Activated CD8-positive, alpha-beta memory T cell treated with anti-CD3 and anti-CD28 coated beads for 48 hours (primary cell): ENCODE data around the gene PHF23.

Experiments
- DNase-seq, 3 experiments: peaks; one replicate each; pipeline ENCODE4 v3.0.0-alpha.2; 2020; ENCODE audit warnings: low read depth in 2 of 3, low spot score in 2 of 3

Gene PHF23

GRCh38 chr17:7238420-7239090 lies 702 bp downstream of the PHF23 start:
- no peak for DNase-seq

GRCh38 chr17:7237761-7238419 lies 1.4 kb downstream of the PHF23 start:
- DNase-seq = peak; percentile 70 to 79 (median 70)

DNA sequence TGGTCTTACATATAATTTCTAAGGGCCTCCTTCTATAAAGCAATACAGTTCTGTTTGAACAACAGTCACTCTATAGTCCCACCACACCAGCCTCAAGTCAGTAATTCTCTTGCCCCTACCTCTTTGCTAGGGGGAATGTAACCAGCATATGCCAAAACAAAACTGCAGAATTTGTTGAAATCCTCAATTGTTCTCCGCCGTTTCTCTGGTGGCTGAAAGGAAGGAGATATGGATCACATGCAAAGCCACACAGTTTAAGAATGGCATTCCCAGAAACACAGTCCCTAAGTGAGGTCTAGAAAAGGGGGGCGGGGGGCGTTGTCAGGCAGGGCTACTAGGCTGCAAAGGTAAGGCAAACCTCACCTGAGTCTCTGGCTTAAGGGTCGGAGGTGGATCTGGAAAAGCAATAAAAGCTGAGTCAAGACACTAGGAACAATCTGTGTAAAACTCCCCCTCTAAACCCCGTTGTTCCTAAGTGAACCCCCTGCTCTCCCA lies 1.9 kb downstream of the PHF23 start:
- no peak for DNase-seq

DNA sequence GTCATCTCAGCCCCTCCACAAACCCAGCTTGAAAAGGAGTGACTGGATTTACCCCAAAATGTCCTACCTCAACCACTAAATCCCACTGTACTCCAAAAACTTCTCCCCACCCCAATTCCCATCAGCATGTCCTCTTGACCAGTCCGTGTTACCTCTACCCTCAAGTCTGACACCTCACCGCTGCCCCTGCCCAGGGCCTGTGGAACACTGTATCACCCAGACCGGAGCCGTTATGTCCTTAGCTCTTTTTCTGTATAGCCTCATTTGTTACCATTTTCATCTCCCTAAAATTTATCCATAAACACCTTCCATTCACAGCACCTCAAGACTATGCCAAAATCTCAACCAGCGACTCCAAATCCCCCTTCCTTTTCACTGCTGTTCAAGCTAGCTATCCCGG lies 2.4 kb downstream of the PHF23 start:
- DNase-seq = no peak

DNA sequence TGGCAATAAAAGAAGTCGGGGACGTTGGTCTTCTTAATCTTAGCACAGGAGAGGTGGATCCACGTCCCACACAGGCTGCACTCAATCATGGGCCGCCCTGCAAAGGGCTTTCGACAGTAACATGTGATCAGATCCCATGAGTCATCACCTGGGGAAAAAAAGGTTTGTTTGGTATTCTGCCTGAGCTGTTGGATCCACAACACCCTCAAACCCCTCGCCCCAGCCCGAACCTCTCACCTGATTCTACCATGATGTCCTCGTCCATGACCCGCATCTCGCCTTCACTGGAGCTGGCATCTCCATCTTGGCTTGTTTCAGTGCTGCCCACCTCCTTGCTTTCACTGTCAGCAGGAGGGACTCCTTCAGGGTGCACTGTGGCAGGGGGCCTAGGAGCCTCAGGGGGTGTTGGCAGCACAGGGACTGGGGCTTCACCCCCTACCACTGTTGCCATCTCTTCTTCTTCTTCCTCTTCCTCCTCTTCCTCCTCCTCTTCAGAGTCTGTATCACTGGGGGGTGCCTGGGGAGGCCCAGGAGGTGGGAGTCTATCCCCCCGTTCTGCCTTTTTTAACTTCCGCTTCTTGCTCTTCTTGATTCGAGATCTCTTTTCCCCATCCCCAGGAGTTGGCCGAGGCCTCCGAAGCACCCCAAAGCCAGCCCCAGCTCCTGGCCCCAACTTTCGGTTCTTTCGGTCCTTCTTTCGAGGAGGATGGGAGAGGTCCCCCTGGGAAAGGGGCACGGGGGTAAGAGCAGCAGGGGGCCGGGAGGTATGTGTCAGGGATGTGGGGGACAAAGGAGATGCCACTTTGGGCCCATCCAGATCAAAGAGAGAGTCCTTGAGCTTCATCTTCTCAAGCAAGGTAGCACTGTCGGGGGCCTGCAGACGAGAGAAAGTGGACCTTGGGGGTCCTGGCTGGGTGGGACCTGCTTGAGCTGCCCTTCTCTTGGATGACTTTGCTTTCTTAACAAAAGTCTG lies 3.3 kb downstream of the PHF23 start:
- DNase-seq = no peak

DNA sequence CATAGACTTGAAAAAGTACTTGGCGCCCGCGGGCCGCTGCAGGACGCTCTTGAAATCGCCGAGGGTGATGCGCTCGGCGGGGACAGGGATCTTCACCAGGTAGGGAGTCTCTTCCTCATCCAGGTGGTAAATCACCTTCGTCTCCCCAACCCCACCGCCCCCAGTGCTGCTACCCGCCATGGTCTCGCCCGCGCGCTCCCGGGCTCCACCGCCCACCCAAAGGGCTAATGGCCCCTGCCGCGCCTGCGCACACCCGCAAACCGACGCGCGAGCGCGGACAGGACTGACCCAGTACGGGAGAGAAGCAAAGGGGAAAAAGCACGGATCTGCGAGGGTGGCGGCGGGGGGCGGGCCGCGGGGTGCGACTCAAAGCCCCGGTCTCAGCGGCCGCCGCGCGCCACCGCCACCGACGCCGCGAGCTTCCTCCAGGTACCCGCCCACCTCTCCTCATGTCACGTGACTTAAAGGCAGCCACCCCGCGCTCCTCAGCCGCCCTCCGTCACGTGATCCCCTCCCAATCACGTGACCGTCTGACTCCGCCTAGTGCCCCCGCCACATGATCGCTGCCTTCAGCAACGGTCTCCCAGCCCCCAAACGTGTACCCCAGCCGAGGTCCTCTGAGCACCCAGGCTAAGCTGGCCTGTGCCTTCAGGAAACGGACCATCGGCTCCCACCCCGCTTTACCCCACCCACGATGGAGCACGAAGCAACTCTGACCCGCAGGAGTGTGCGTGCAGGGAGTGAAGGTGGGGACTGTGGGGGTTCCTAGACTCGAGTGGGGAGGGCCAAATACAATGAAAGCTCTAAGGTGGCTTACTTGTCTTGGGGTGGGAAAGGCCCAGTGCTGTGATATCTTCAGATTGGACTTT lies 4.9 kb downstream of the PHF23 start, which contains the start of gene DVL2:
Gene DVL2 (minus strand): TSS at position 435 of the 869 bp plus-strand sequence. CDS start 255 bp downstream, at position 180.
- peak; percentile 78 to 94 (median 84) for DNase-seq

DNA sequence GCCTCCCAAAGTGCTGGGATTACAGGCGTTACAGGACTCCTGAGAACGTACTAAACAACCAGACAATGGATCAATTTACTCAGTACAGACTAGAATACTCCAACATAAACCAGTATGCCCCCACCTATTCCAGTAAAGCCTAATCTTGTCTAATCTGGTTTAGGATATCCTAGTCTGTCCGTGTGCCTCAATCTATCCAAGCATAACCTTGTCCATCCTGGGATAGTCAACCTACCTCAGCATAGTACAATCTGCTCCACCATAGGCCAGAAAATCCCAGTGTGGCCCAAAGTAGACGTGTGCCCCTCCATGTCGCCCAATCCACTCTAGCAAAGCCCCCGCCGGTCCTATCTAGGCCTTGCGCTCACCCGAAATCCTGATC lies 5.6 kb downstream of the PHF23 start:
- no peak for DNase-seq

- DNase-seq = no peak
Observed at GRCh38 chr17:7232114-7232513, 7.1 kb downstream of the PHF23 start.

- DNase-seq = no peak
Observed at GRCh38 chr17:7229504-7229903, 9.8 kb downstream of the PHF23 start.

DNA sequence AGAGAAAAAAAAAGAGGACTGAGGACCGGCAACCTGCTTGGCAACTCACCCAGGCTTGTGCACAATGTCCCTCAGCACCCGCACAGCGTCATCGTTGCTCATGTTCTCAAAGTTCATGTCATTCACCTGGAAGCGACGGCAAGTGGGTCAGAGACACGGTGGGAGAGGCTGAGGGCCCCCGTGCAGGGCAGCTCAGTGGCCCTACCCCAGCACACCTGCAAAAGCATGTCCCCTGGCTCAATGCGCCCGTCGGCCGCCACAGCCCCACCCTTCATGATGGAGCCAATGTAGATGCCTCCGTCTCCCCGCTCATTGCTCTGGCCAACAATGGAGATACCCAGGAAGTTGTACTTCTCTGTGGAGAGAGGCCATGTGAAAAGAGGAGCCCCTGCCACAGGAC lies 10.3 kb downstream of the PHF23 start:
- DNase-seq = no peak

- no peak for DNase-seq
Observed at GRCh38 chr17:7226721-7227710, 12.2 kb downstream of the PHF23 start.

DNA sequence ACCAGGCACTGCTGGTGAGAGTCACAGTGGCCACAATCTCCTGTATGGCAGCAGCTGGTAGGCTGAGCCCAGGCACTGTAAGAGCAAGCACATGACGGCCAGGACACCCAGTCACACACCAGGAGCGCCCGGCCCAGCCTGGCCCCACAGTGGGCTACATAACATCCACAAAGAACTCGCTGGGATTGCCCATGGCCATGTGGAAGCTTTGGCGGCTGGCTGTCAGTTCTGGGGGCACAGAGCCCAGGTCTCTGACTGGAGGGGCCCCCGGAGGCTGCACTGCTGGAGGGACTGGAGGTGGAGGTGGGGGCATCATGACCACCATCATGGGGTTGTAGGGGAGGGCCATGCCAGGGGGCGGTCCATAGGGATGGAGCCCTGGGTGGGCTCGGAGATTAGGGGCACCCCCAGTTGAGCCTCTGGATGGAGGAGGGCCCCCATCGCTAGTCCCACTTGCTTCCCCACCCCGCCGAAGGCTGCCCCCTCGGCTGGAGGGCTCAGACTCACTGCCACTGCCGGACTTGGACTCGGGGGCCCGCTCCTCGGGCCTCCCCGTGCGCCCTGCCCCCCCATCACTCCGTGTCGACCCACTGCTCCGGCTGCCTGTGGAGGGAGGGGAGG lies 13.4 kb downstream of the PHF23 start:
- no peak for DNase-seq

DNA sequence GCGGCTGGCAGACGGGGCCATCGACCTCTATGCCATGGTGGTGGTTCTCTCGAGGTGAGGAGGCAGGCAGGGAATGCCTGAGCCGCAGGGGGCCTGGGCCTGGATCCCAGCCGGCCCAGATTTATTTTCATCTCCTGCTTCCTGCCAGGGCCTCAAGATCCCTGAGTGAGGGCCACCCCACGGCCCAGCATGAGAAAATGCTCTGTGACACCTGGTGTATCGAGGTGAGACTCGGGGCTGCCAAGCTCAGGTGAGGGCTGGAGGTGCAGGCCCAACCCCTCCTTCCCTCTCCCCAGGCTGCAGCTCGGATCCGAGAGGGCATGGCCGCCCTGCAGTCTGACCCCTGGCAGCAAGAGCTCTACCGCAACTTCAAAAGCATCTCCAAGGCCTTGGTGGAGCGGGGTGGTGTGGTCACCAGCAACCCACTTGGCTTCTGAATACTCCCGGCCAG lies 14.6 kb downstream of the PHF23 start:
- no peak for DNase-seq

GRCh38 chr17:7224110-7224509 lies 15.1 kb downstream of the PHF23 start:
- no peak for DNase-seq

DNA sequence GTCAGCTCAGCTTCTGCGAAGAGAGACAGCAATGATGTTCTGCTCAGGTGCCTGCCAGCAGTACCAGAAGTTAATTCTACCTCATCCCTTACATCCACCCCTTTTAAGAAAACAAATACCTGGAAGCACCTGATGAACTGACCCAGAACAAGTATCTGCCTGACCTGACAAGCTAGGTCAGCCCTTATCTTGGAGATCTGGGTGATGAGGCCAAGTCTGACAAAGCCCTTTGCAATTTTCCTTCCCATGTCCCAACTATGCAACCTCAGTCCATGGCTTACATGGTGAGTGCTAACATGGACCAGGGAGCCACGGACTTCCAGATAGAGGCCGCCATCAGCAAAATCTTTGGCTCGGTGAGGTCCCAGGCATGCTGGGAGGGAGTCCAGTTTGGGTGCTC lies 15.9 kb downstream of the PHF23 start:
- DNase-seq = no peak

DNA sequence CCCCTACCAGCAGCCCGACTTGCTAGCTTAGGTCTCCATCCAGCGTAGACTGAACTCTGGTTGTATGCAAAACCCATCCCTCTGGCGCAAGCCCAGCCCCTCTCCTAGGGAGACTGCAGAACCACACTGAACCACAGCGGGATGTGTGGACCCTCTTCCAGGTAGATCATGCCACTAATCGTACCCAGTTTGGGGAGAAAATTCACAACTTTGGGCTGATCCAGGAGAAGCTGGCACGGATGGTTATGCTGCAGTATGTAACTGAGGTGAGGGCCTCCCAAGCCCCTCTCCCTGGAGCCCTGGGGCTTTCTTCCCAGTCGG lies 16.3 kb downstream of the PHF23 start:
- no peak for DNase-seq

- no peak for DNase-seq
Observed at GRCh38 chr17:7222093-7222971, 16.9 kb downstream of the PHF23 start.
